Cardiac muscle cell (in vitro differentiated cells and primary cell): ENCODE measurements around the gene DDX10. TPM values are rescaled to one million over a fixed set of nuclear protein-coding genes. Genes with fewer than 3 reads are reported as not detected.

Source experiments
- DNase-seq, 2 donors: peaks; one replicate each; pipeline versions ENCODE4 v3.0.0 to v3.0.0-alpha.2; 2010 to 2017; ENCODE audit warnings: low read depth in 1 of 2, low spot score in 1 of 2
- H3K27ac ChIP-seq: fragments of 200-600 bp; sonication (generic); 2 replicates; pipeline ENCODE4 v1.5.1; 2016
- H3K27me3 ChIP-seq: fragments of 200-600 bp; sonication (generic); 2 replicates; pipeline ENCODE4 v1.6.0; 2016; ENCODE audit warnings: control low read depth
- H3K36me3 ChIP-seq: fragments of 200-600 bp; sonication (generic); 2 replicates; pipeline ENCODE4 v1.5.1; 2016; ENCODE audit warnings: control low read depth
- H3K4me1 ChIP-seq: fragments of 200-600 bp; sonication (generic); 2 replicates; pipeline ENCODE4 v1.8.1; 2017; ENCODE audit warnings: low read depth, mild to moderate bottlenecking, mixed run types
- H3K4me3 ChIP-seq: fragments of 200-600 bp; sonication (generic); 2 replicates; pipeline ENCODE4 v1.5.1; 2016; ENCODE audit warnings: mild to moderate bottlenecking
- H3K9me3 ChIP-seq: fragments of 200-600 bp; sonication (generic); 2 replicates; pipeline ENCODE4 v1.5.1; 2017; ENCODE audit warnings: low read depth, mild to moderate bottlenecking, control low read depth
- CTCF ChIP-seq: IDR thresholded peaks from 2 replicates; pipeline ENCODE4 v1.5.1; 2012; ENCODE audit warnings: low read depth, mild to moderate bottlenecking, low read length
- polyA plus RNA-seq: library from polyadenylated mRNA; unstranded; fragments of >200 nt; fragmentation: Nextera tagmentation; extraction: Ambion mirVana; gene quantifications from 2 replicates; pipeline ENCODE4 v1.2.1, GENCODE V29; 2016
- total RNA-seq: library from RNA; depleted of rRNA; stranded (reverse); fragments of >200 nt; gene quantifications from 2 replicates; pipeline ENCODE4 v1.2.3, GENCODE V29; 2016

Gene DDX10
- total and polyA plus RNA-seq, 2 experiments from 2014 or later = 16.0 to 17.9 TPM

DNA sequence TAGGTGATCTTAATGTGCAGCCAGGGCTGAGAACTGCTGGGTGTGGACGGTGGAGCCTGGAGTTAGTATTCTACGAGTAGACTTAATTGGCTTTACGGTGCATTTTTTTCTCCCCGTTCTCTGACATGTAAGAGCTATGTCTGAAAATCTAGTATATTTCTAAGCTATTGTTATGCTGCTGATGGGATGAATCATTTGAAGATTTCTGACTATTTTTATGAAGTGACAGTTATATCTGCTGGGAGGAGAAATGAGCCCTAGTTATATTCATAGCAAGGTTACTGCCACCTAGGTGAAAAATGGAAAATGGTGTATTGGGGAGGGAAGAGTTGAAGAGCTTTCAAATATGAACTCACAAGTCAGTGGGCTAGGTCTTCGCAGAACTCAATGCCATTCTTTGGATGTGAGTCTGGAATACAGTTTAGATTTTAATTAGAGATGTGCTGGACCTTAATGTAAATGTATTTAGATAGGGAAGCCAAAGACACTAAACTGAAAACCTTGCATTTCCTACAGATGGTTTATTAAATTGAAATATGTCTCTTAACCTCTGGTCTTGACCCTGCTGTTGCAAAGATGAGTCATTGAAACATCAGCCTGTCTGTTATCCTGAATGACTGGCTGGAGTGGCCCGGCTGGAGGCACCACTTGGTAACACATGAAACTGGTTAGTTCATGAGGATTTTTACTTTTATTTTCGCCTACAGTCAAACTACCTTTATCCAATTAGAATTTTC, 293.7 kb downstream of the DDX10 start:
- no peak overlapping the region for H3K27ac ChIP-seq
- DNase-seq = peak in 1 of 2 donors; percentile 43

GRCh38 chr11:108959105-108959761, 294.4 kb downstream of the DDX10 start:
- Histone ChIP-seq H3K4me3 (no peak overlapping the region), H3K36me3 (no peaks in the 10 kb centered on the region), H3K27me3 (no peaks in the 10 kb centered on the region), H3K27ac (no peak overlapping the region), H3K9me3 (no peaks in the 10 kb centered on the region), H3K4me1 (no peaks in the 10 kb centered on the region)
- DNase-seq = no peak
- TF ChIP-seq CTCF = no peak

More for the DNA sequence above, 293.7 kb downstream of the DDX10 start:
- Histone ChIP-seq H3K36me3 (no peaks in the 10 kb centered on the region), H3K4me3 (no peak overlapping the region), H3K9me3 (no peaks in the 10 kb centered on the region), H3K4me1 (no peaks in the 10 kb centered on the region), H3K27me3 (no peaks in the 10 kb centered on the region)
- TF ChIP-seq CTCF = no peak

GRCh38 chr11:108959874-108960273, 295.0 kb downstream of the DDX10 start:
- Histone ChIP-seq H3K4me1 (no peaks in the 10 kb centered on the region), H3K4me3 (no peak overlapping the region), H3K27ac (no peak overlapping the region), H3K36me3 (no peaks in the 10 kb centered on the region), H3K9me3 (no peaks in the 10 kb centered on the region), H3K27me3 (no peaks in the 10 kb centered on the region)
- no peak for DNase-seq
- TF ChIP-seq CTCF = no peak

- DNase-seq = no peak
- no peak overlapping the region for H3K4me3 ChIP-seq
- H3K36me3 ChIP-seq = no peaks in the 10 kb centered on the region
- TF ChIP-seq CTCF = no peak
- H3K4me1 ChIP-seq = no peaks in the 10 kb centered on the region
- H3K27ac ChIP-seq = no peak overlapping the region
- H3K9me3 ChIP-seq = no peaks in the 10 kb centered on the region
- H3K27me3 ChIP-seq = no peaks in the 10 kb centered on the region
Measured at GRCh38 chr11:108960501-108960900, 295.6 kb downstream of the DDX10 start.

DNA sequence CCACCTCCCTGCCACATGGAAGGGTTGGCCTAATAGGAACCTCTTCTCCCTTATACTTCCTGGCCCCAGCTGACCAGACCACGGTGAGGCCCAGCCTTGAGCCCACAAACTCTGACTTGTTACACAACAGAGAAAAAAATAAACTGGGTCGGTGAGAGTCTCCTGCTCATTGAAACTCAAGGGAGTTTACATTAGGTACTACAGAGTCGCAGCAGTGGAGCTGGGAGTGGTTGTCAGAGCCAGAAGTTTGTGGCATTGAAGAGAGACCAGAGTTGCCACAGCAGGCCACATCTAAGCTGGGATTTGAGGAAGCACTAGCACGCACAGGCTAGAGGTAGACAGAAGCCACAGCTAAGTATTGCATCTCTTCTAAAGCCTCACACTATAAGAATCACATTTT, 296.2 kb downstream of the DDX10 start:
- H3K36me3 ChIP-seq = no peaks in the 10 kb centered on the region
- no peak for DNase-seq
- no peaks in the 10 kb centered on the region for H3K9me3 ChIP-seq
- H3K4me3 ChIP-seq = no peak overlapping the region
- no peak for TF ChIP-seq CTCF
- H3K27me3 ChIP-seq = no peaks in the 10 kb centered on the region
- H3K27ac ChIP-seq = no peak overlapping the region
- H3K4me1 ChIP-seq = no peaks in the 10 kb centered on the region
